ENCODE results near the gene MT1M. TPM values are rescaled to one million over a fixed set of nuclear protein-coding genes. Genes with fewer than 3 reads are reported as not detected.

The MT1M gene
- polyA plus RNA-seq, 1 donor (not counting 4 experiments of a cell fraction or from before 2014, with no cell fraction given), result 0.20 TPM

DNA sequence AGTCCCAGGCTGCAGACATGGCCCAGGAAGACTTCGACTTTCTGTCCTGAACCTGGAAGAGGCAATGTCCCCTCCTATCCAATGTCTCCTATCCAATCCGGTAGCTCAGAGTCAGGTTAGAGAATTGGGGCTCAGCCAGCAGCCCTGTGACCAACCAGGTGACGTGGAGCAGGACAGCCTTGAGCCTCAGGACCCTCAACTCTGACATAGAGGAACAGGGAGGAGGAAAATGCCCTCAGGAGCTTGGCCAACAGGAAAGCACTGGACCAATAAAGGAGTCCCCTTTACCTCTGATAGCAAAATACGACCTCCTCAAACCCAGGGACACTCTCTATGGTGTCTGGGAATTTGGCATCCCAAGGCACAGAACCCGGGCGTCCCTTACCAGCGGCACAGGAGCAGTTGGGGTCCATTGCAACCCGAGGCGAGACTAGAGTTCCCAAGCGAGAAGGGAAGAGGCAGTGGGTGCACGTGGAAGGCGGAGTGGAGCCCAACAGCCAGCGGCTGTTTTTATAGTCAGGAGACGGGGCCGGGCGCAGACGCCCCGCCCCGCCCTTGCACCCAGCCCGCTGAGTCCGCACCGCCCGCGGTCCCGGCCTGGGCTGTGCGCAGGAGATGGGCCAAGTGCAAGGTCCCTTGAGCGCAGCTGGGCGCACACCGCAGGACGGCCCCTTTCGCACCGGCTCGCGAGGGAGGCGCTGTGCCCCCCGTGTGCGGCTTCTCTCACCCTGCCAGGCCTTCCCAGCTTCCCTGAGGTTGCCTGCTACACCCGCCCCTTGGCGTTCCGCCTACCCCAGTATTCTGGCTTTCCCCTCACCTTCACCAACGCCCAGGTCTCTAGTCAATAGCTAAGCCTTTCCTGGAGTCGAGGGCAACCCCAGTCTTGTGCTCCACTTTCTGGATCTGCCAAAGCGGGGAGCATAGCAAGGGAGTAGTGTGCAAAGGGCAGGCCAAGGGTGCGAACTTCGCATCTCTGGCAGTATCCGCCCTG, 35.4 kb downstream of the MT1M start, which contains the start of gene MT1G:
Gene MT1G, minus strand, starts transcription at position 485 of the 991 bp plus-strand sequence. Its CDS starts 72 bp downstream, at position 413.
- Histone ChIP-seq H3K36me3 (ENCODE audit: control insufficient read depth in 2 of 2, extremely low read depth in 1 of 2, insufficient read depth in 2 of 2, low read length in 2 of 2) (no peaks in the 10 kb centered on the region), H3K9ac (ENCODE audit: control insufficient read depth, extremely low read depth, insufficient read depth, low read length) (no peak within 1 kb of the TSS), H3K79me2 (ENCODE audit: control insufficient read depth, insufficient read depth, low read length) (no peaks in the 10 kb centered on the region), H2AFZ (ENCODE audit: control insufficient read depth, low read length) (peak within 1 kb of the TSS; percentile 39), H3K27ac (ENCODE audit: control insufficient read depth, insufficient read depth, low read length) (no peak within 1 kb of the TSS), H3K4me1 (ENCODE audit: control insufficient read depth, extremely low read depth, insufficient read depth, low read length) (peaks cover 14% of the 10 kb centered on the region), H3K9me1 (ENCODE audit: control insufficient read depth, extremely low read depth, insufficient read depth, low read length) (no peaks in the 10 kb centered on the region), H3K9me3 (ENCODE audit: control insufficient read depth, low read depth, low read length) (no peaks in the 10 kb centered on the region), H3K4me2 (ENCODE audit: control insufficient read depth, extremely low read depth, insufficient read depth, low read depth, low read length) (peak within 1 kb of the TSS; percentile 76), H4K20me1 (ENCODE audit: control insufficient read depth, extremely low read depth, insufficient read depth, low read length) (no peaks in the 10 kb centered on the region), H3K27me3 (ENCODE audit: control insufficient read depth, extremely low read depth, insufficient read depth, low read length) (peaks cover 43% of the 10 kb centered on the region), H3K4me3 (ENCODE audit: control insufficient read depth in 2 of 3, extremely low read depth in 1 of 3, insufficient read depth in 2 of 3, low read depth in 1 of 3, low read length in 3 of 3) (peak within 1 kb of the TSS in 1 of 3 experiments; percentile 23)
- DNase-seq (ENCODE audit: low read depth, low spot score), result no peak
- dilution Hi-C loops (cut with MboI; ENCODE audit: extremely low pct_ligation_motif_present, low sequenced_read_pairs), result no loop called here
- no peak for FAIRE-seq
- TF ChIP-seq EZH2 (IDR thresholded peaks at IDR 0.05; ENCODE audit: low read length), result peak; percentile 72
- TF ChIP-seq, protein P1, sequence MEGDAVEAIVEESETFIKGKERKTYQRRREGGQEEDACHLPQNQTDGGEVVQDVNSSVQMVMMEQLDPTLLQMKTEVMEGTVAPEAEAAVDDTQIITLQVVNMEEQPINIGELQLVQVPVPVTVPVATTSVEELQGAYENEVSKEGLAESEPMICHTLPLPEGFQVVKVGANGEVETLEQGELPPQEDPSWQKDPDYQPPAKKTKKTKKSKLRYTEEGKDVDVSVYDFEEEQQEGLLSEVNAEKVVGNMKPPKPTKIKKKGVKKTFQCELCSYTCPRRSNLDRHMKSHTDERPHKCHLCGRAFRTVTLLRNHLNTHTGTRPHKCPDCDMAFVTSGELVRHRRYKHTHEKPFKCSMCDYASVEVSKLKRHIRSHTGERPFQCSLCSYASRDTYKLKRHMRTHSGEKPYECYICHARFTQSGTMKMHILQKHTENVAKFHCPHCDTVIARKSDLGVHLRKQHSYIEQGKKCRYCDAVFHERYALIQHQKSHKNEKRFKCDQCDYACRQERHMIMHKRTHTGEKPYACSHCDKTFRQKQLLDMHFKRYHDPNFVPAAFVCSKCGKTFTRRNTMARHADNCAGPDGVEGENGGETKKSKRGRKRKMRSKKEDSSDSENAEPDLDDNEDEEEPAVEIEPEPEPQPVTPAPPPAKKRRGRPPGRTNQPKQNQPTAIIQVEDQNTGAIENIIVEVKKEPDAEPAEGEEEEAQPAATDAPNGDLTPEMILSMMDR (optimal IDR thresholded peaks at IDR 0.05 in 1 of 3, IDR thresholded peaks at IDR 0.05 in 1 of 3, conservative IDR thresholded peaks at IDR 0.05 in 1 of 3; ENCODE audit: extremely low read depth in 1 of 3, insufficient read depth in 2 of 3, low read length in 3 of 3), result no peak

DNA sequence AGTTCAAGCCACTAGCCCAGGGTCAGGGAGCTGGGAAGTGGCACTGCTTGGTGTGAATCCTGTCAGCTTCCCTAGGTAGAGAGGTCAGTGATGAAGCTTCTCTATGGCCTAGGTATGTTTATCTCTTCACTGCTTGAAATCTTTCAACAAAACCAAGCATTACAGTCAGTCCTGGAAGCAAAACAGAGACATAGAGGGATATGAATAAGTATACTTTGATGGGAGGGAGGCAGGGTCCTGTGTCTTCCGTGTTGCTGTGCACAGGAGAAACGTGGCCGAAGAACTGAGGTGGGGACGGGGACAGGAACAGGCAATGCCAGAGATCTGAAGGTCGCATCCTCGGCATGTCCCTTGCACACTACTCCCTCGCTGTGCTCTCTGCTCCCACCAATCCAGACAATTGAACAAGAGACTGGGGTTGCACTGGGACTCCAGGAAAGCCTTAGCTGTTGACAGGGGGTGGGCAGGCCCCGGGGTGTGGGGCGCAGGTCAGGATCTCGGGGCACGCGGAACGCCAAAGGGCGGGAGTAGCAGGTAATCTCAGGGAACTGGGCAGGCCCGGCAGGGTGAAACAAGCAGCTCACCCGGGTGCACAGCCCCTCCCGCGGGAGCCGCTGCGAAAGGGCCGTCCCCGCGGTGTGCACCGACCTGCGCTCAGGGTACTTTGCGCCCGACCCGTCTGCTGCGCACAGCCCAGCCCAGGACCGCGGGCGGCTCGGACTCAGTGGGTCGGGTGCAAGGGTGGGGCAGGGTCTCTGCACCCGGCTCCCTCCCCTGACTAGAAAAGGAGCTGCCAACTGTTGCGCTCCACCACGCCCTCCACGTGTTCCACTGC, 36.8 kb downstream of the MT1M start, which contains the start of gene MT1H:
Gene MT1H, plus strand, starts transcription at position 810 of the 835 bp plus-strand sequence. CDS start 71 bp downstream, outside the sequence.
- Histone ChIP-seq H3K9me3 (ENCODE audit: control insufficient read depth, low read depth, low read length) (no peaks in the 10 kb centered on the region), H3K9ac (ENCODE audit: control insufficient read depth, extremely low read depth, insufficient read depth, low read length) (no peak within 1 kb of the TSS), H3K79me2 (ENCODE audit: control insufficient read depth, insufficient read depth, low read length) (no peaks in the 10 kb centered on the region), H3K36me3 (ENCODE audit: control insufficient read depth in 2 of 2, extremely low read depth in 1 of 2, insufficient read depth in 2 of 2, low read length in 2 of 2) (no peaks in the 10 kb centered on the region), H4K20me1 (ENCODE audit: control insufficient read depth, extremely low read depth, insufficient read depth, low read length) (no peaks in the 10 kb centered on the region), H3K4me1 (ENCODE audit: control insufficient read depth, extremely low read depth, insufficient read depth, low read length) (peaks cover 14% of the 10 kb centered on the region), H3K4me2 (ENCODE audit: control insufficient read depth, extremely low read depth, insufficient read depth, low read depth, low read length) (peak within 1 kb of the TSS; percentile 50), H3K27ac (ENCODE audit: control insufficient read depth, insufficient read depth, low read length) (no peak within 1 kb of the TSS), H2AFZ (ENCODE audit: control insufficient read depth, low read length) (no peak within 1 kb of the TSS), H3K9me1 (ENCODE audit: control insufficient read depth, extremely low read depth, insufficient read depth, low read length) (no peaks in the 10 kb centered on the region), H3K27me3 (ENCODE audit: control insufficient read depth, extremely low read depth, insufficient read depth, low read length) (peaks cover 36% of the 10 kb centered on the region), H3K4me3 (ENCODE audit: control insufficient read depth in 2 of 3, extremely low read depth in 1 of 3, insufficient read depth in 2 of 3, low read depth in 1 of 3, low read length in 3 of 3) (no peak within 1 kb of the TSS)
- FAIRE-seq (peak; percentile 34), DNase-seq (ENCODE audit: low read depth, low spot score) (no peak)
- dilution Hi-C loops (cut with MboI; ENCODE audit: extremely low pct_ligation_motif_present, low sequenced_read_pairs), result no loop called here
- no peak for TF ChIP-seq EZH2 (IDR thresholded peaks at IDR 0.05; ENCODE audit: low read length)
- TF ChIP-seq, protein P1 (optimal IDR thresholded peaks at IDR 0.05 in 1 of 3, IDR thresholded peaks at IDR 0.05 in 1 of 3, conservative IDR thresholded peaks at IDR 0.05 in 1 of 3; ENCODE audit: extremely low read depth in 1 of 3, insufficient read depth in 2 of 3, low read length in 3 of 3), result no peak
